ENCODE data around the gene KCND3. TPM values are rescaled to one million over a fixed set of nuclear protein-coding genes. Genes with fewer than 3 reads are reported as not detected.

KCND3 gene
- total RNA-seq, 1 donor from 2014 or later = 0.15 TPM

DNA sequence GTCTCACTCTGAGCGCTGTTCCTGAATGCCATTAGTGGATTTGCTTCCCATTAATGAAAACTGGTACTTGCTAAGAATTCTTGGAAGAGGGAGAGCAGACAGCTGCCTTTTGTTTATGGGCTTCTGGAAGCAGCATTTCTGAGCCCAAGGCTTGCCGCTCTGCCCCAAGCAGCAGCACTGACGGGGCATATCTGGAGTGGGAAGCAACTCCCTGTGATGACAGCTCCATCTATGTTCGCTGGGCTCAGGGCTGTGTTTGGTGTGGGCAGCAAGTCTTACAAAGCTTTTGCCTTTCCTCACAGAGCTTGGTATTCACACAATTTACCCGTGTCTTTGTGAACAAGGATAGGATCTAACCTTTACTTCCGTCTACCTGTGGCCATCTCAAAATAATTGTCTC is 161.5 kb downstream of the KCND3 start:
- H3K27ac Mint-ChIP-seq (ENCODE audit: unreplicated experiment) = no peak overlapping the region
- H3K9me3 Mint-ChIP-seq (ENCODE audit: unreplicated experiment) = no peaks in the 10 kb centered on the region
- H3K36me3 Mint-ChIP-seq (ENCODE audit: low read depth, unreplicated experiment) = no peaks in the 10 kb centered on the region
- H3K4me1 Mint-ChIP-seq (ENCODE audit: unreplicated experiment) = peaks cover 5% of the 10 kb centered on the region
- no peak for DNase-seq (ENCODE audit: low spot score)
- peaks cover 3% of the 10 kb centered on the region for H3K27me3 Mint-ChIP-seq (ENCODE audit: unreplicated experiment)
- TF ChIP-seq, protein P1, sequence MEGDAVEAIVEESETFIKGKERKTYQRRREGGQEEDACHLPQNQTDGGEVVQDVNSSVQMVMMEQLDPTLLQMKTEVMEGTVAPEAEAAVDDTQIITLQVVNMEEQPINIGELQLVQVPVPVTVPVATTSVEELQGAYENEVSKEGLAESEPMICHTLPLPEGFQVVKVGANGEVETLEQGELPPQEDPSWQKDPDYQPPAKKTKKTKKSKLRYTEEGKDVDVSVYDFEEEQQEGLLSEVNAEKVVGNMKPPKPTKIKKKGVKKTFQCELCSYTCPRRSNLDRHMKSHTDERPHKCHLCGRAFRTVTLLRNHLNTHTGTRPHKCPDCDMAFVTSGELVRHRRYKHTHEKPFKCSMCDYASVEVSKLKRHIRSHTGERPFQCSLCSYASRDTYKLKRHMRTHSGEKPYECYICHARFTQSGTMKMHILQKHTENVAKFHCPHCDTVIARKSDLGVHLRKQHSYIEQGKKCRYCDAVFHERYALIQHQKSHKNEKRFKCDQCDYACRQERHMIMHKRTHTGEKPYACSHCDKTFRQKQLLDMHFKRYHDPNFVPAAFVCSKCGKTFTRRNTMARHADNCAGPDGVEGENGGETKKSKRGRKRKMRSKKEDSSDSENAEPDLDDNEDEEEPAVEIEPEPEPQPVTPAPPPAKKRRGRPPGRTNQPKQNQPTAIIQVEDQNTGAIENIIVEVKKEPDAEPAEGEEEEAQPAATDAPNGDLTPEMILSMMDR (IDR thresholded peaks at IDR 0.05; ENCODE audit: unreplicated experiment) = no peak
- no peak overlapping the region for H3K4me3 Mint-ChIP-seq (ENCODE audit: unreplicated experiment)

DNA sequence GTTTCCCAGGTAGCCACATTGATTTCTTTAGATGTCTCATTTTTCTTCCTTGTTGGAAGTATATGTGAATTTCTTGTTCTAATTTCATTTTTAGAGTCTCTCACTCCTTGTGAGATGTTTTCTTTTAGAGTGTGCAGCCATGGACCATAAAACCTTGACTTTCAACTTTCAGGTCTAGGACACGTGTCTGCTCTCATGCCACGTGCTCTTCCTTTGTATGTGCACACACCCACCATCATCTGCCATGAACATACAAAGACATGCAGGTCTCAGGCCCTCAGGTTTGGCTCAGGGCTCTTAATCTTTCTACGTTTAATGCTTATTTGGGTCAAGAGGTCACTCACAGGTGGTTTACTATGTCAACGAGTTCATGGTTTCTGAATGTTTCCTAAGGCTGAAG is 163.2 kb downstream of the KCND3 start:
- TF ChIP-seq, protein P1 (IDR thresholded peaks at IDR 0.05; ENCODE audit: unreplicated experiment) = no peak
- Mint-ChIP-seq H3K4me3 (ENCODE audit: unreplicated experiment) (no peak overlapping the region), H3K27me3 (ENCODE audit: unreplicated experiment) (peaks cover 3% of the 10 kb centered on the region), H3K27ac (ENCODE audit: unreplicated experiment) (no peak overlapping the region), H3K9me3 (ENCODE audit: unreplicated experiment) (no peaks in the 10 kb centered on the region), H3K36me3 (ENCODE audit: low read depth, unreplicated experiment) (no peaks in the 10 kb centered on the region), H3K4me1 (ENCODE audit: unreplicated experiment) (peaks cover 4% of the 10 kb centered on the region)
- no peak for DNase-seq (ENCODE audit: low spot score)

DNA sequence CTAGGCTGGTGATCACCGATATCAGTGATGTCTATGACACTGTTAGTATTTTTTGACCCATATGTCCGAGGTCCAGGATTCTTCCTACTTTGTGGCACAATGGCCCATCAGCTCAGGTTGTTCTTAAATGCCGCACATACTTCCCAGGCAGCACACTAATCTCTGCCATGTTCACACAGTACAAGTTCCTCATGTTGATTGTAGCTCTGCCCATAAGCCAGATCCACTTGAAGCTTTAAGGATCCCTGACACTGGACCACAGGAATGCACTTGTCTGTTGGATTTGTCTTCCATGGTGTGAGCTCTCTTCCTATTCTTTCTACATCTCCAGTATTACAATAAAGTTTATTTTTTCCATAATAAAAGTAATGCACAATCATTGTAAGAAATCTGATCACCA is 164.3 kb downstream of the KCND3 start:
- H3K36me3 Mint-ChIP-seq (ENCODE audit: low read depth, unreplicated experiment) = no peaks in the 10 kb centered on the region

GRCh38 chr1:111822138-111822537 is 167.3 kb downstream of the KCND3 start:
- H3K9me3 Mint-ChIP-seq (ENCODE audit: unreplicated experiment) = no peaks in the 10 kb centered on the region
- no peak for DNase-seq (ENCODE audit: low spot score)
- TF ChIP-seq, protein P1 (IDR thresholded peaks at IDR 0.05; ENCODE audit: unreplicated experiment) = no peak
- H3K36me3 Mint-ChIP-seq (ENCODE audit: low read depth, unreplicated experiment) = no peaks in the 10 kb centered on the region
- peaks cover 6% of the 10 kb centered on the region for H3K27me3 Mint-ChIP-seq (ENCODE audit: unreplicated experiment)
- H3K4me1 Mint-ChIP-seq (ENCODE audit: unreplicated experiment) = no peaks in the 10 kb centered on the region
- no peak overlapping the region for H3K4me3 Mint-ChIP-seq (ENCODE audit: unreplicated experiment)
- no peak overlapping the region for H3K27ac Mint-ChIP-seq (ENCODE audit: unreplicated experiment)

More for the DNA sequence above, 164.3 kb downstream of the KCND3 start:
- no peaks in the 10 kb centered on the region for H3K4me1 Mint-ChIP-seq (ENCODE audit: unreplicated experiment)
- no peak overlapping the region for H3K27ac Mint-ChIP-seq (ENCODE audit: unreplicated experiment)
- H3K9me3 Mint-ChIP-seq (ENCODE audit: unreplicated experiment) = no peaks in the 10 kb centered on the region
- no peak overlapping the region for H3K4me3 Mint-ChIP-seq (ENCODE audit: unreplicated experiment)
- no peak for DNase-seq (ENCODE audit: low spot score)
- H3K27me3 Mint-ChIP-seq (ENCODE audit: unreplicated experiment) = peaks cover 3% of the 10 kb centered on the region
- TF ChIP-seq, protein P1 (IDR thresholded peaks at IDR 0.05; ENCODE audit: unreplicated experiment) = no peak

- Mint-ChIP-seq H3K4me1 (ENCODE audit: unreplicated experiment) (no peaks in the 10 kb centered on the region), H3K36me3 (ENCODE audit: low read depth, unreplicated experiment) (no peaks in the 10 kb centered on the region), H3K27ac (ENCODE audit: unreplicated experiment) (no peak overlapping the region), H3K27me3 (ENCODE audit: unreplicated experiment) (peaks cover 6% of the 10 kb centered on the region), H3K9me3 (ENCODE audit: unreplicated experiment) (no peaks in the 10 kb centered on the region), H3K4me3 (ENCODE audit: unreplicated experiment) (no peak overlapping the region)
- TF ChIP-seq, protein P1 (IDR thresholded peaks at IDR 0.05; ENCODE audit: unreplicated experiment) = no peak
- no peak for DNase-seq (ENCODE audit: low spot score)
Measured at GRCh38 chr1:111821121-111821745, 168.2 kb downstream of the KCND3 start.
